Globus pallidus (tissue), 1 donor: Measurements from ENCODE around the gene SH3RF2.
"Not testable (repeated sequence)": the region's sequence is repeated elsewhere in the genome, so short reads cannot be mapped to it uniquely, and the experiment has no call there.

Source experiments
- DNase-seq: peaks from one replicate; pipeline ENCODE4 v3.0.0-alpha.2; 2015; ENCODE audit warnings: low spot score

Gene SH3RF2

DNA sequence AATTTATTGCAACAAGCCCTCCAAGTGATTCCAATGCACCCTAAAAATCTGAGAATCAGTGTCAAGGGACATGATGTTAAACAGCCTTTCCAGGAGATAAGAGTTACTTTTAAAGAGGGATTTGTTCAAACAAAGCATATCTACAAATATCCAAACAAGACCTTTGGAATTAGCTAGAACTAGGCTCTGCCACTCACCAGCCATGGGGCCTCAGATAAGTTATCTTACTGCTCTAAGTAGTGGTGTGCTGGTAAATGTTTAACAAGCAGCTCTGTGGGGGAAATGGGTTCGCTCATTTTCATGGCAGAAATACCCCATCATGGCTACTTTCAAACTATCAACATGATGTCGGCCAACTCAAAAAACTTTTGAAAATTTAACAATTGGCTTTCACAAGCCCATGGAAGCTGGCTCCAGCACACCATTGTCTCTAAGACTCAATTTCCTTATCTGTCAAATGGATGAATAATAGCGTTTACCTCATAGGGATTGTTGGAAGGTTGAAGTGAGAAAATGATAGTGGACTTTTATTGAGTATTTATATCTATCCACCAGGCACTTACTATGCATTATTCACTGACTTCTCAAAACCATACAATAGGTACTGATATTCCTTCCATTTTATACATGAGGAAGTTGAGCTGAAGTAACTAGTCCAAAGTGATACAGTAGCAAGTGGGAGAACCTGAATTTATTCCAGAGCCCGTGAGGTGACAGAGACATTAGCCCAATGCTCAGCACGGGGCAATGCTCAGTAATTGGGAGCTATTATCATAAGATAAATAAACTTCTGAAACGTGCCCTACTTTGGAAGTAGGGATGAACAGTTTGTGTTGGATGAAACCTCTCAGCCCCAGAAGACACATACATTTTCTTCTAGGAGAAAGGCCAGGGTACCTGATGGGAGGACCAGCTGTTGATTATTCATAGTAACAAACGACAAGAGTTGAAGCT, 43.2 kb downstream of the SH3RF2 start:
- DNase-seq, result no peak

DNA sequence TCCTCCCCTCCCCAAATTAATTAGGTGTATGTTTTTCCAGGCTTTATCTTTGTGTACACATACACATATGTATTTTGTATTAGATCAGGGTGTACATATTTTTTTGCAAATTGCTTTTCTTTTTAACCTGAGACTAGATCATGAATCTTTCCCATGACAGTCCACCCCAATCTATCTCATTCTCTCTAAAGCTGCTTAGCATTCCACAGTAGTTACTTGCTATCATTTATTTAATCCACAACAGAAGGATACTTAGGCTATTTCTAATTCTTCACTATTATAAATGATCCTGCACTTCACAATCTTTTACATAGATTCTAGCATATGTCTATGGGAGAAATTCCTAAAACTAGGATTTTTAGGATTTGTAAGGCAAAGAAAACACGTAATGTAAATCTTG, 43.9 kb downstream of the SH3RF2 start:
- DNase-seq, result no peak

DNA sequence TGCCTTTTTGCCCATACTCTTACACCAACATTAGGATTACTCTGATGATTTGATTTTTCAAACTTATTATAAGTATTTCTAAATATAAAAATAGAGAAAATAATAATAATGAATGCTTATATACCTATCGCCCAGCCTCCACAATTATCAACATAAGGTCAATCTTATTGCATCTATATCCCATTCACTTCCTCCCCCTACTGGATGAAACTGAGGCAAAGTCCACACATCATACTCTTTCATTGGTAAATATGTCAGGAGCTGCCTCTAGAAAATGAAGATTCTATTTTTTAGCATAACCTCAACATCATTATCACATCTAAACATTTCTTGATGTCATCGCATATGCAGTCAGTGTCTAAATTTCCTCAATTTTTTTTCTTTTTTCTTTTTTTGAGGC, 44.3 kb downstream of the SH3RF2 start:
- DNase-seq, result no peak

DNA sequence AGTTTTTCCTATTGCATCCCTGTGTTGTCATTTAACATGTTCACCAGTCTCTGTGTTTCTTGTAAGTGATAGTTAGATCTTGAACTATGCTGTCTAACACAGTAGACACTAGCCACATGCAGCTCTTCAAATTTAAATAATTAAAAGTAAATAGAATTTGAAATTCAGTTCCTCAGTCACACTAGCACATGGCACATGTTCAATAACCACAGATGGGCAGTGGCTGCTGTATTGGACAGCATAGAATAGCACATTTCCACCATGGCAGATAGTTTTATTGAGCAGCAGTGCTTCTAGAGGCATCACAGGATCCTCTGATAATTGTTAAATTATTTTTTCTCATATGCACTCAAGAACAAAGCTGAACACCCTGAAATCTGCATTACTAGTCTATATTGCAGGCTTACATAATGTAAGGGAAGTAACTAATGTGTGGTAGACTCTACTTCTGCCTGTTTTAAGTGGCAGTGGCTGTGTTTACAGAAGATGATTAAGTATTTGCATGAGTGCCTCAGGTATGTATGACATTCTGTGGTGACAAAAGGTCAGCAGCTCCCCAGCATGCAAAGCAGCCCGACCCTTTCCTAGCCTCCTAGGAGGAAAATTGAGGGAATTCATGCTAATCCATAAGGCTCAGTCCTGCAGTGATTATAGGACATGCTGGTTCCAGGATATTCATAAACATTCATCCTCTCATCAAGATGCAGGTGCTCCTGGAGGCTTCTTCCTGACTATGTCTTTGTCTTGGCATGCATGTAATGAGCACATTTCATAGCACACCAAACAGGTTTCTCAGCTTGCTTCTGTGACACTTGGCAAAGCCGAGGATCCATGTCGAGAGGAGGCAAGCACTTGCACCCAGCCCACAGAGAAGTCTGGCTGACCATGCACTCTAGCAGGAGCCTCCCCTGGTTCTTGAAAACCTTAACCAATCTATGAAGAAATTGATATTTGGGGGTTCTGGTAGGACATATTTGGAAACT, 45.5 kb downstream of the SH3RF2 start:
- no peak for DNase-seq

DNA sequence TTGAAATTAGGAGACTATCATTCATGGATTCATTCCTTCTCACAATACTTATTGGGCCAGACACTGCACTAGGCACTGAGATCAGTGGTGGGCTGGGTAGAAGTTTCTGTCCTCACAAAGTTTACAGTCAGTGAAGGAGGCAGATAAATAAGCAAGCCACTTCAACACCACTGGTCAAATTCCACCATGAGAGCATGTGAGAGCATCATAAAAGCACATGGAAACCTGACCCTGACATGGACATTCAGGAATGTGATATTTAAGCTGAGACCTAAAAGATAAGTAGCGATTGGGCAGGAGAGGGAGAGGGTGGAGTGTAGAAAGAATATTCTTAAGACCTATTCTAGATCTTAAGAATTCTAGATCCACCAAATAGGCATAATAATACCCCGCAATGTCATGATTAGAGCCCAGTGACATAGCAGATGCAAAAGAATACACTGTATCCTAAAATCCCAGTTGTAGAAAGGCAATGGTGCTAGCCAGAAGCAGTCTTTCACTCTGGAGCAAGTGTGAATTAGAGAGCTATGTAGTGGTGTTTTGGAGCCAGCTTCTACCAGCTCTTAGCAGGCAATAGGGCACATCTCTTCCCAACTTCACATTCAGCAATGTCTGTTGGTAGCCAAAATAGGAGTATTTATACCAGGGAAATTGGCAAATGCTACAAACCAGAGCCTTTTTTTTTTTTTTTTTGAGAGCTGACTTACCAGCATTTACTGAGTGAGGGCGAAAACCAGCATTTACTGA, 46.4 kb downstream of the SH3RF2 start:
- DNase-seq, result no peak

DNA sequence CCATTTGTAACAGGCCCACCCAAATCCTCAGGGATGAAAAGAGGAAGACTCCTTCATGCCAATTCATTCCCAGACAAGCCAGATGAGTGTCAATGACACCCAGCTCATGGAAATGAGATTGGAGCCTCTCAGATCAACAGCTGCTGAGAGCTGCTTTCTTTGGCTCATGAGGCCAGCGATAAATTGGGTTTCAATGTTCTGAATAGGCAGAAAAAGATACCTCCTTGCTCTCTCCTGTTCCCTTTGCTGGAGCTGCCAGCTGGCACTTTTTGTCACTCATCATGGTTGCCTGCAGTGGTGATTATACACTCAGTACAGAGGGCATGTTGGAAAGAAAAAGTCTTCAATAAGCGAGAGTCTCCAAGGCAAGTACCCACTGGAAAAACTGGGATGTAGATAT, 47.1 kb downstream of the SH3RF2 start:
- DNase-seq, result no peak

DNA sequence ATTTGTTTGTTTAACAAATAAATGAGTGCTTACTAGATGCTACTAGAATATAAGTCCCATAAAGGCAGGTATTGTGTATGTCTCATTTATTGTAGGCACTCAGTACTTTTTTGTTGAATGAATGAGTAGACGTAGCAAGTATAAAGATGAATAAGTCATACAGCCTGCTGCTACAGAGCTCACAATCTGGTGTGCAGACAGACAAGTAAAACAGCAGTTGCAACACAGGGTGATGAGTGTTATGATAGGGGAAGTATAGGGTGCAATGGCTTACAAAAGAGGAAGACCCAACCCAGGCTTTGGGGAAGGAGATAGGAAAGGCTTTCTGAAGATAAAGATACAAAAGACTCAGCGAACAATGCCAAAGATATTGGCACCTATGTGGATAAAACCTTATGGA, 47.7 kb downstream of the SH3RF2 start:
- DNase-seq, result peak; percentile 29

DNA sequence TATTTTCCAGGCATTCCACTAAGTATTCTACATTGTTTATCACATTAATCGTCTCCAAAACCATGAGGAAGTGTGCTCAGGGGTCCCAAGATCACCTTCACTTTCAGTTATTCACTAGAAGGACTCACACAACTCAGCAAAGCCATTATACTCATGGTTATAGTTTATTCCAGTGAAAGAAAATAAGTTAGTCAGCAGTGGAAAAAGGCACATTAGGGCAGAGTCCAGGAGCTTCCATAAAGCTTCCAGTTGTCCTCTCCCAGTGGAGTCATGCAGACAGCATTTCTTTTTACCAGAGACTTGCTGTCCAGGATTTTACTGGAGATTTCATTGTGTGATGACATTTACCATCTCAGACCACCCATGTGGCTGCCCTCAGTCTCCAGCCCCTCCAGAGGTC, 51.5 kb downstream of the SH3RF2 start:
- DNase-seq, result no peak

DNA sequence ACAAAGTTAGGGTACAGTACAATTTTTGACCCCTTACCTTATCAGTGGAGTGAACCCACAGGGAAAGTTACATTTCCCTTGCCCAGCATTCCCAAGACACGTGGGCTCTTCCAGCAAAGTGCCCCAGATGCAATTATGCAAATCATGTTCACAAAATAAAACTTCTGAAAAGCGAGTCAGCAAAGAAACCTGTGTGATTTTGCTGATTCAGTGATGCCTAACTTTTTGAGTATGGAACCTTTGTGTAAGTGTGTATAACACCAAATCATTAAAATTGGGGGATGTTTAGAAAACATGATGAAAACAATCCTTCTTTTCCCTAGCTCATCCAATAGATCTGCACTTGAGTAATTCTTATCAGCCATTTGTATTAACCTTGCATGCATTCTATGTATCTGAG, 52.6 kb downstream of the SH3RF2 start:
- no peak for DNase-seq

DNA sequence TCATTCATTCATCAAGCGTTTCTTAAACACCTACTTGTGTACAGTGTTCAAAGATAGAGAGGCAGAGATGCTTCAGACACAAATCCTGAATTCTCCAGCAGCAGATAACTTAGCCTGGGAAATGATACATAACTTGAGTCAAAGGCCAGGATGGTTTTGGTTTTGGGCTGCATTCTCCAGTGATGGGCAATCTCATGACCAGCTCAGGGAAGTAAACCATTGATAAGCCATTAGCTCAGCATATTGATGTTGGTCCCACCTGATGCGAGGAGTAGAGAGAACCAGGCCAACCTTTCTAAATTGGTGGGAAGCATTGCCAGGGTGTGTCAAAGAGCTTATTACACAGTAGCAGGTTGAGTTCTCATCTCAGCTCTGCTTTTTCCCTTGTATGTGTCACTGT, 53.0 kb downstream of the SH3RF2 start:
- DNase-seq, result no peak

DNA sequence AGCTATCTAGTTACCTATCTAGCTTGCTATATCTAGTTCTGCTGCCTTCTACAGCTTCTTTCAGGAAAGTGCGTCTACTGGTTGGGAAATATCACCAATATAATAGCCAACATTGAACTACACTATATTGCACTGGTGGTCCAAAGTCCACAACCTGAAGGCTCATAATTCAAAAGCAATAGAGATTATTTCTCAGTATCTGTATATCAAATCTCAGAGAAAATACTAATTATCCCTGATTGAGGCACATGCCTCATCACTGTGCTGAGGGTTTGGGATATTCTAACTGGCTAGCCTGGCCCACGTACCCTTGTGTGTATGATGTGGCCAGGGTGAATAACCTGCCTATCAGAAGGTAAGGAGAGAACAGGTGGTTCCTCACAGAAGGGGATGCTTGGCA, 53.8 kb downstream of the SH3RF2 start:
- DNase-seq, result no peak

DNA sequence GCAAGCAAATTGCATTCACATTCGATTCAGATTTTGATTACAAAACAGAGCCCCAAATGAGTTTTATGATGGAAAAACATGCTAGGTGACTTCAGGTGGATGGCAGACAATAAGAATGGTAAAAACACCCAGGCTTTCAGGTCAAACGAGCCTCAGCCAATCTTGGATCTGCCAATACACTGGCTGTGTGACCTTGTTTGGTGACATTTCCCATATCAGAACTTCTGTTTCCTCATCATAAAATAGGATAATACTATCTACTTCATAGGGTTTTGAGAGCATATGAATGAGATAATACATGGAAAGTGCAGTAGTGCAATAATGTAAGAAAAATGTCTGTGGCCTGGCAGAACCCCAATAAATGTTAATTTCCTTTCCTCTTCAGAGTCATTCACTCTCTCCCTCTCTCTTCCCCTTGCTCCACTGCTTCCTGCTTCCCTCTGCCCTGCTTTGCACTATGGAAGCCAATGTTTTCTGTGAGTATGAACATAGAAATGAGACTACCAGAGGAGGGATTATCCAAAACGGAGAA, 54.7 kb downstream of the SH3RF2 start:
- DNase-seq, result no peak

DNA sequence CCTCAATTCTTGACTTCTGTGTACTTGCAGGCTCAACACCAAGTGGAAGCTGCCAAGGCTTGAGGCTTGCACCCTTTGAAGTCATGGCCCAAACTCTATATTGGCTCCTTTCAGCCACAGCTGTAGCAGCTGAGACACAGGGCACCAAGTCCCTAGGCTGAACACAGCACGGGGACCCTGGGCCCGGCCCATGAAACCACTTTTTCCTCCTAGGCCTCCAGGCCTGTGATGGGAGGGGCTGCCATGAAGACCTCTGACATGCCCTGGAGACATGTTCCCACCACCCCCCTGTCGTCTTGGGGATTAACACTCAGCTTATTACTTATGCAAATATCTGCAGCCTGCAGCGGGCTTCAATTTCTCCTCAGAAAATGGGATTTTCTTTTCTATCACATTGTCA, 57.2 kb downstream of the SH3RF2 start:
- not testable (repeated sequence) for DNase-seq

DNA sequence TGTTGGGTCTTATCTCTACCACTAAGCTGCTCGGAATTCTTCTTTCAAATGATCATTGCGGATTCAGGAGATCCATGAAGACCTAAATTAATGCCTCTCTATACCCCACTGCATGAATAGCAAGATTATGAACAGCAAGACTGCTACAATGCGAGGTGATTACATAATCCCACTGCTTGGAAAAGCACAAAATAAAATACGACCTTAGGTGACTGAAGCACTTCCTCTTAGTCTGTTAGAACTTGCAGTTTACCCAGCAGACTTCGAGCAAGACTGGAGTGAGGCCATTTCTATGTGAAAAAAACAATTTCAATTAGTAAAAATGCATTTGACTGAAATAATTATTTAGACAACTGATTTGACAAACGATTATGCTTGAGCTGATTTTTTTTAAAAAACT, 59.8 kb downstream of the SH3RF2 start:
- no peak for DNase-seq

DNA sequence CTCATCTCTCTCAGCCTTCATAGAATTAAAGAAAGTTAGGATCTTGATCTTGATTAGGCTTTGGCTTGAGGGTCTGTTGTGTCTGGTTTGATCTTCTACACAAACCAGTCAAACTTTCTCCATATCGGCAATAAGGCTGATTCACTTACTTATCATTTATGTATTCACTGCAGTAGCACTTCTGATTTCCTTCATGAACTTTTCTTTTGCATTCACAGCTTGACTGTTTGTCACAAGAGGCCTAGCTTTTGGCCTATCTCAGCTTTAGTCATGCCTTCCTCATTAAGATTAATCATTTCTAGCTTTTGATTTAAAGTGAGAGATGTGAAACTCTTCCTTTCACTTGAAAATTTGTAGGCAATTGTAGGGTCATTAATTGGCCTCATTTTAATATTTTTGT, 62.8 kb downstream of the SH3RF2 start:
- DNase-seq, result no peak

DNA sequence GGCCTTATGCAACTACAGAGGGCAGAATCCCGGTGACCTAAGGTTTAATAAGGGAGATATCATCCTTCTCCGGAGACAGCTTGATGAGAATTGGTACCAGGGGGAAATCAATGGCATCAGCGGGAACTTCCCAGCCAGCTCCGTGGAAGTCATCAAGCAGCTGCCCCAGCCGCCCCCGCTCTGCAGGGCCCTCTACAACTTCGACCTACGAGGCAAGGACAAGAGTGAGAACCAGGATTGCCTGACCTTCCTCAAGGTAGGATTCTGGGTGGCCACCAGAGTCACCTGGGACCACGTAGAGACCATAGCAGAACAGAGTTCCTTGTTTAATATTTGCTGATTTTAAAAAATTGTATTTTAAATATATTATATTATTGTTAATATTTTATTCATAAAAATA, 63.7 kb downstream of the SH3RF2 start:
- DNase-seq, result no peak

DNA sequence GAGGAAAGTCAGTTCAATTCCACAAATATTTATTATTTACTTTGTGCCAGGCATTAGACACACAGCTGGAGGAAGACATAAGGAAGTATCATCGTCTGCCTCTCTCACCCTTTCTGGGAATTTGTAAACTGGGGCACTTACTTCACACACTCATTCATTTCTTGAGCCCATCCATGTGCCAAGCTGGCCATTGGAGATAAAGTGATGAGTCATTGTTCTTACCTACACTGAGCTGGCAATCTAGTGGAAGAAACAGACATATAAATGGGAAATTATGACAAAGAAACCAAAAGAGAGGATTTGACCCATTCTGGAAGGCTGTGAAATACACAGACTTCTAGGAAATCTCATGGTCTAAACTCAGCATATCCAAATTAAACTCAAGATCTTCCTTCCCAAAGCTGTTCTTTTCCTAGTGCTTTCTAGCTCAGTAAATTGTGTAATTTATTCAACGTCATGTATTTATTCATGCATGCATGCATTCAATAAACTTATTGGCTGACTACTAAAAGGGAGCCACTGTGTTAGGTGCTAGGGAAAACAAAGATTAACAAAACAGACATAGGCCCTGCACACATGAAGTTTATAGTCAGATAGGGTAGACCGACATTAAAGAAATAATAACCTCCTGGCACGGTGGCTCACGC, 65.3 kb downstream of the SH3RF2 start:
- DNase-seq, result no peak

DNA sequence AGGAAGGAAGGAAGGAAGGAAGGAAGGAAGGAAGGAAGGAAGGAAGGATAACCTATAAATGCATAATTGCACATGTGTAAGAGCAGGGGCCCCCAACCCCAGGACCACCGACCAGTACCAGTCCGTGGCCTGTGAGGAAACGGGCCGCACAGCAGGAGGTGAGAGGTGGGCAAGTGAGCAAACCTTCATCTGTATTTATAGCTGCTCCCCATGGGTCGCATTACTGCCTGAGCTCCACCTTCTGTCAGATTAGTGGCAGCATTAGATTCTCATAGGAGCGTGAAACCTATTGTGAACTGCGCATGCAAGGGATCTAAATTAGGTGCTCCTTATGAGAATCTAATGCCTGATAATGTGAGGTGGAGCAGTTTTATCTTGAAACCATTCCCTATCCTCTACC, 66.1 kb downstream of the SH3RF2 start:
- no peak for DNase-seq

DNA sequence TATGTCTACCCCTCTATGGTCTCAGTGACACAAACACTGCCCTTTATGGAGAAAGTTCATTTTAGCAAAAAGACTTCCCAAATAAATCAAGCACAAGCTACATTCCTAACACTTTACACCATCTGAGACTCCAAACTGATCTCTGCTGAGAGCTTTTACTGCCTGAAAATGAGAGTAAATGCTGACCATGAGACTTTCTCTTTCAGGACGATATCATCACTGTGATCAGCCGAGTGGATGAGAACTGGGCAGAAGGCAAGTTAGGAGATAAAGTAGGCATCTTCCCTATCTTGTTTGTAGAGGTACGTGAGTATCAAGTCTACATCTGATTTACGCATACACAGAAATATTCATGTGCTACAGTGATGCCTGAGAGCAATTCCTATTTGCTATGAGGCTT, 67.5 kb downstream of the SH3RF2 start:
- DNase-seq, result no peak

DNA sequence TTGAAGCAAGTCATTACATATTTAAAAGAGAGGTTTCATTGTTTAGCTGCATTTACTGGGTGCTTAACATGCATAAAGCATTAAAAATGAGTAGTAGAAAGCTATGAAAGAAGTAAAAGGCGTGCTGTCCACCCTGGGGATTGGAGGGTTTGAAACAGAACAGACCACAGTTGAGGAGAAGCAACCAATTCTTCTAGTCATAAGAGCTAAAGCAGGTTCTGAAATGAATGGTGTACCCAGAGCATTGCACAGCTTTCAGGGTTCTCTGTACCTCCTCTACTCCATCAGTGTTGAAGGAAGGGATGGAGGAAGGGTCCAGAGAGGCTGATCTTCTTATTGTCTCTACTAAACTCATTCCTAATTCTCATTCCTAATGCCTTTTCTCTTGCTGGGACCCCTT, 68.9 kb downstream of the SH3RF2 start:
- DNase-seq, result no peak

DNA sequence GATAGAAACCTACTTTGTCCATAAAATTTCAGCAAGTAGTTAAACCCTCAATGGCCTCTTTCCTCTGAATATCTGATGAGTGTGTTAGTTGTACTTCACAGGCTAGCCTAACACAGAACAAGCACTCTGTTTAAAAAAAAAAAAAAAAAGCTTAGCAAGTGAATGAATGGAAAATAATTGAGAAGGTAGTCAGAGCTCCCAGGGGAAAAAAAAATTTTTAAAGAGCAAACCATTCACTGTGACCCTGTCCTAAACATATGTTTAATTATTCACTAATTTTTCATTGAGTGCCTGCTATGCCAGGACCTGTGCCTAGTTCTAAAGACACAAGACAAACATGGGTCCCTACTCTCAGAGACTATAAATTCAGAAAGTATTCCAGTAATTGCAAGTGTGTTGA, 69.3 kb downstream of the SH3RF2 start:
- no peak for DNase-seq
